Ovary (tissue), 9 donors: ENCODE measurements around the gene SYNJ2BP. TPM values are rescaled to one million over a fixed set of nuclear protein-coding genes. Genes with fewer than 3 reads are reported as not detected.

Experiments
- DNase-seq, 5 donors: peaks; one replicate each; pipeline ENCODE4 v3.0.0-alpha.2; 2019 to 2020
- H3K27ac ChIP-seq, 2 donors: fragments of 200-600 bp; one replicate each; pipeline versions ENCODE4 v1.5.1 to v1.8.0; 2019 to 2022
- H3K27me3 ChIP-seq: fragments of 200-600 bp; one replicate; pipeline ENCODE4 v1.8.0; 2022
- H3K36me3 ChIP-seq: fragments of 200-600 bp; sonication (generic); one replicate; pipeline ENCODE4 v1.5.1; 2019
- H3K4me1 ChIP-seq: one replicate; pipeline ENCODE4 v1.8.1; 2013; ENCODE audit warnings: mild to moderate bottlenecking, moderate library complexity; ENCODE audit not compliant: insufficient read depth
- H3K4me3 ChIP-seq: fragments of 200-600 bp; sonication (generic); one replicate; pipeline ENCODE4 v1.5.1; 2017
- H3K9me3 ChIP-seq, 2 donors: fragments of 200-600 bp in 1 of 2; sonication (generic) in 1 of 2; one replicate each; pipeline versions ENCODE4 v1.5.1 to v1.8.1; 2013 to 2019; ENCODE audit warnings: mild to moderate bottlenecking in 1 of 2, moderate library complexity in 1 of 2
- EP300 ChIP-seq: sonication (generic); formaldehyde crosslinking; IDR thresholded peaks from one replicate; pipeline ENCODE4 v1.6.1; 2017; ENCODE audit warnings: antibody characterized with exemption
- POLR2A ChIP-seq: fragments of 450-650 bp; IDR thresholded peaks from one replicate; pipeline ENCODE4 v1.6.1; 2017; ENCODE audit warnings: antibody characterized with exemption, mild to moderate bottlenecking, moderate library complexity
- WGBS, 3 donors: extraction: QIAGEN DNeasy Blood & Tissue Kit in 1 of 3; methylation state at CpG; one replicate each; pipeline versions ENCODE4 v1.1.5 to v1.1.7; 2013 to 2017; 5-methylcytosine and 5-hydroxymethylcytosine counted together
- intact Hi-C, 4 donors: fragments of 100-400 bp; cut with DNase I; formaldehyde crosslinking; loops; one replicate each; pipeline versions ENCODE4 v1.11.0 to v1.15.1; 2022 to 2023
- polyA plus RNA-seq, 2 donors: library from polyadenylated mRNA; stranded (reverse); fragments of 200-250 nt in 1 of 2; fragments of 350-450 nt in 1 of 2; fragmentation: Illumina TruSeq in 1 of 2; extraction: RNeasy Lipid Tissue Mini Kit (QIAGEN cat#74804) in 1 of 2; gene quantifications; one replicate each; pipeline ENCODE4 v1.2.3, GENCODE V29; 2013 to 2014
- total RNA-seq, 7 donors: library from RNA; depleted of rRNA in 2 of 7; stranded (reverse); fragments of >200 nt in 2 of 7; fragmentation: NEBNext Ultra II Directional in 3 of 7; extraction: Animal tissue kit (Norgen Biotek cat#: 25700) in 3 of 7; gene quantifications; one replicate each; pipeline versions ENCODE4 v1.1.0 to v1.2.4, GENCODE V29; 2016 to 2023
- TF ChIP-seq, protein P1 (sequence below), 3 donors: fragments of 450-650 bp in 2 of 3; fragments of 200-600 bp in 1 of 3; IDR thresholded peaks; one replicate each; pipeline versions ENCODE4 v1.5.1 to v1.8.0; 2016 to 2022; ENCODE audit warnings: antibody characterized with exemption in 3 of 3, mild to moderate bottlenecking in 1 of 3
- donor health status: DM: no; HTN: no; CAD: no; lungs with moderate emphysema.
- donor health status: DM: no; HTN: no; CAD: no.
- donor health status: Bipolar disorder and iron deficiency.
- donor health status: DM: yes; HTN: yes; CAD: no.
- donor health status: DM: no; HTN: no; CAD: no.
- donor health status: DM: yes; HTN: yes; CAD: no.

The SYNJ2BP gene
- total and polyA plus RNA-seq, 9 donors = 7.9 to 31.7 (median 20.6) TPM

DNA sequence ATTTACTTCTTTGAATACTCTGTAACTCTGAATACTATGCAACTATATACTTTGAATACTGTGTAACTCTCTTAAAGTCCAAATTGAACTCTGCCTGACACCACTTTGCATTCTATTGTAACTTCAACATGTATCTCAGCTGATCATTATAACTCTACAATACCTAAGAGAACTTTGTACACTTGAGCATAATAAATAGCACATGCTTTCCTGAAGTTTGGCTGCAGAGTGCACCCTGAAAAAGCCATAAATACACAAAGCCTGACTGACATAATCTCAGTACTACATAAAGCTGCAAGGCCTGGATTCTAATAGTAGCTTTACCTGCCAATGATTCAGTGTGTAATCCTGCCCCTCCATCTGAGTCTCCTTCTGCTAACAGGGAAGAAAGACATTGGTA is 36.1 kb downstream of the SYNJ2BP start:
- Histone ChIP-seq H3K27ac (no peak overlapping the region), H3K9me3 (no peaks in the 10 kb centered on the region), H3K27me3 (no peaks in the 10 kb centered on the region), H3K36me3 (no peaks in the 10 kb centered on the region), H3K4me1 (no peaks in the 10 kb centered on the region), H3K4me3 (no peak overlapping the region)
- intact Hi-C loops = no loop called here
- no peak for TF ChIP-seq EP300
- TF ChIP-seq, protein P1, sequence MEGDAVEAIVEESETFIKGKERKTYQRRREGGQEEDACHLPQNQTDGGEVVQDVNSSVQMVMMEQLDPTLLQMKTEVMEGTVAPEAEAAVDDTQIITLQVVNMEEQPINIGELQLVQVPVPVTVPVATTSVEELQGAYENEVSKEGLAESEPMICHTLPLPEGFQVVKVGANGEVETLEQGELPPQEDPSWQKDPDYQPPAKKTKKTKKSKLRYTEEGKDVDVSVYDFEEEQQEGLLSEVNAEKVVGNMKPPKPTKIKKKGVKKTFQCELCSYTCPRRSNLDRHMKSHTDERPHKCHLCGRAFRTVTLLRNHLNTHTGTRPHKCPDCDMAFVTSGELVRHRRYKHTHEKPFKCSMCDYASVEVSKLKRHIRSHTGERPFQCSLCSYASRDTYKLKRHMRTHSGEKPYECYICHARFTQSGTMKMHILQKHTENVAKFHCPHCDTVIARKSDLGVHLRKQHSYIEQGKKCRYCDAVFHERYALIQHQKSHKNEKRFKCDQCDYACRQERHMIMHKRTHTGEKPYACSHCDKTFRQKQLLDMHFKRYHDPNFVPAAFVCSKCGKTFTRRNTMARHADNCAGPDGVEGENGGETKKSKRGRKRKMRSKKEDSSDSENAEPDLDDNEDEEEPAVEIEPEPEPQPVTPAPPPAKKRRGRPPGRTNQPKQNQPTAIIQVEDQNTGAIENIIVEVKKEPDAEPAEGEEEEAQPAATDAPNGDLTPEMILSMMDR (IDR thresholded peaks at IDR 0.05) = no peak
- TF ChIP-seq POLR2A = no peak
- no peak for DNase-seq

- TF ChIP-seq EP300 (no peak), POLR2A (no peak)
- TF ChIP-seq, protein P1 (IDR thresholded peaks at IDR 0.05) = no peak
- no peaks in the 10 kb centered on the region for H3K4me1 ChIP-seq
- H3K9me3 ChIP-seq = no peaks in the 10 kb centered on the region
- no peak overlapping the region for H3K27ac ChIP-seq
- intact Hi-C loops = no loop called here
- no peaks in the 10 kb centered on the region for H3K36me3 ChIP-seq
- H3K27me3 ChIP-seq = no peaks in the 10 kb centered on the region
- DNase-seq = no peak
- H3K4me3 ChIP-seq = no peak overlapping the region
- 92 to 100% (median 95%) methylated on average over 1 of the region's 1 CpG for WGBS, 3 donors
These were observed 38.2 kb downstream of the SYNJ2BP start for GRCh38 chr14:70378696-70379095.

Other genes with a start within 250 kb of the SYNJ2BP start
- gene SLC8A3, start 228.1 kb downstream of the SYNJ2BP start, total RNA-seq = under 1 TPM in 4 of 7 donors, not detected in 3; 0.08 to 0.15 (median 0.10) TPM
- under 1 TPM; 0.04 to 0.53 TPM for gene SLC8A3, start 228.1 kb downstream of the SYNJ2BP start, polyA plus RNA-seq
- 10 to 100 TPM; 18.7 to 46.3 (median 27.8) TPM for gene COX16, start 57.4 kb downstream of the SYNJ2BP start, total RNA-seq
- gene COX16, start 57.4 kb downstream of the SYNJ2BP start, polyA plus RNA-seq = 10 to 100 TPM; 35.4 to 38.8 TPM
- gene ADAM21, start 35.1 kb upstream of the SYNJ2BP start, total RNA-seq = under 1 TPM in 2 of 7 donors, not detected in 5; 0.07 to 0.20 TPM
- gene ADAM21, start 35.1 kb upstream of the SYNJ2BP start, polyA plus RNA-seq = under 1 TPM; 0.10 to 0.60 TPM
- 1 to 10 TPM in 4 of 7 donors, under 1 TPM in 3; 0.48 to 2.5 (median 1.2) TPM for gene ADAM20, start 117.9 kb upstream of the SYNJ2BP start, total RNA-seq
- gene ADAM20, start 117.9 kb upstream of the SYNJ2BP start, polyA plus RNA-seq = under 1 TPM; 0.11 to 0.17 TPM
- gene MED6, start 183.6 kb upstream of the SYNJ2BP start, total RNA-seq = 10 to 100 TPM; 32.1 to 41.5 (median 36.5) TPM
- 10 to 100 TPM; 20.0 to 32.6 TPM for gene MED6, start 183.6 kb upstream of the SYNJ2BP start, polyA plus RNA-seq
- 1 to 10 TPM in 2 of 7 donors, under 1 TPM in 5; 0.05 to 7.1 (median 0.64) TPM for gene TTC9, start 224.8 kb upstream of the SYNJ2BP start, total RNA-seq
- 1 to 10 TPM in 1 of 2 donors, under 1 TPM in 1; 0.27 to 1.7 TPM for gene TTC9, start 224.8 kb upstream of the SYNJ2BP start, polyA plus RNA-seq